ENCODE measurements around the gene RABGGTA.

- TF ChIP-seq, protein P1, sequence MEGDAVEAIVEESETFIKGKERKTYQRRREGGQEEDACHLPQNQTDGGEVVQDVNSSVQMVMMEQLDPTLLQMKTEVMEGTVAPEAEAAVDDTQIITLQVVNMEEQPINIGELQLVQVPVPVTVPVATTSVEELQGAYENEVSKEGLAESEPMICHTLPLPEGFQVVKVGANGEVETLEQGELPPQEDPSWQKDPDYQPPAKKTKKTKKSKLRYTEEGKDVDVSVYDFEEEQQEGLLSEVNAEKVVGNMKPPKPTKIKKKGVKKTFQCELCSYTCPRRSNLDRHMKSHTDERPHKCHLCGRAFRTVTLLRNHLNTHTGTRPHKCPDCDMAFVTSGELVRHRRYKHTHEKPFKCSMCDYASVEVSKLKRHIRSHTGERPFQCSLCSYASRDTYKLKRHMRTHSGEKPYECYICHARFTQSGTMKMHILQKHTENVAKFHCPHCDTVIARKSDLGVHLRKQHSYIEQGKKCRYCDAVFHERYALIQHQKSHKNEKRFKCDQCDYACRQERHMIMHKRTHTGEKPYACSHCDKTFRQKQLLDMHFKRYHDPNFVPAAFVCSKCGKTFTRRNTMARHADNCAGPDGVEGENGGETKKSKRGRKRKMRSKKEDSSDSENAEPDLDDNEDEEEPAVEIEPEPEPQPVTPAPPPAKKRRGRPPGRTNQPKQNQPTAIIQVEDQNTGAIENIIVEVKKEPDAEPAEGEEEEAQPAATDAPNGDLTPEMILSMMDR (IDR thresholded peaks at IDR 0.05; ENCODE audit: low read length), result no peak
- TF ChIP-seq EZH2 (IDR thresholded peaks at IDR 0.05; ENCODE audit: borderline replicate concordance, low read length), result no peak
These were observed 3.2 kb downstream of the RABGGTA start for GRCh38 chr14:24268225-24268624.

All from OCI-LY1 (cell line).